GM13977 (cell line): ENCODE results near the gene LTBP3.
"Not testable (repeated sequence)": the region's sequence is repeated elsewhere in the genome, so short reads cannot be mapped to it uniquely, and the experiment has no call there.

Source experiments
- DNase-seq: peaks from one replicate; pipeline ENCODE4 v3.0.0; 2012; ENCODE audit warnings: low spot score
- in situ Hi-C: fragments of 300-500 bp; cut with MboI; formaldehyde crosslinking; loops from one replicate; pipeline ENCODE4 v1.12.0; 2022; ENCODE audit warnings: low sequenced_read_pairs, low pct_unique_long_range_greater_than_20kb, mixed read lengths, inconsistent platforms; ENCODE audit not compliant: unreplicated experiment
- TF ChIP-seq, protein P1 (sequence below): IDR thresholded peaks from 2 replicates; pipeline ENCODE4 v1.5.1; 2012; ENCODE audit warnings: mild to moderate bottlenecking, control low read depth; ENCODE audit not compliant: insufficient read depth; ENCODE audit errors: extremely low read depth, missing control alignments

Gene LTBP3

DNA sequence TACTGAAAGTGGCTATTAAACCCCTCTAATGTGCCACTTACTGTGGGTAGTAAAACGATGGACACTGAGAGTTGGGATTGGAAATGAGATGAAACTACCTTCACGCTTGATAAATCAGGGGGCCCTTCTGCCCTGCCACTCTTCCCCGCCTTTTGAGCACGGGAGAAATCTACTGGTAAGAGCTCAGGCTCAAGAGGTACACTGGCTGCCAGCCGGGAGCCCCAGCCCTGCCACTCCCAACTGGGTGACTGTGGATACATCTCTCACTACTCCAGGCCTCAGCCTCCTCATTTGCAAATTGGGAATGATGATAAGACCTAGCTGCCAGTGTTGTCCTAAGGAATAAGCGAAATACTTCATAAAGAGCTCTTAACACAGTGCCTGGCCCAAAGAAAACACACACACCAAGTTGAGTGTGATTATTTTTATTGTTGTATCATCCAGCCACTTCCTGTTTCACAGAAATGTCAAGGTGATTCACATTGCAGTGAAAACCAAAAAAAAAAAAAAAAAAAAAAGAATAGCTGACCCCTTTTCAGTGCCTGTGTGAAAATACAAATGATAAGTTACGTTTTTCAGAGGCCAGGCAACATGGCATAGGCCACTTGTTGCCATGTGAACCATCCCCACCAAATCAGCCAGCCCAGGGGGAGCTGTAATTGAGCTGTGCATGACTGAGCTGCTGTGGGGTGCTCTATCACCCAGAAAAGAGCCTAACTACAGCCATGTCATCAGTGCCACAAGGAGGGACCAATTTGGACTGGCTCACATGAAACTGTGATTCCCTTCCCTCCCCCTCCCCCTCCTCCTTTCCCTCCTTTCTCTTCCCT, 7.7 kb upstream of the LTBP3 start:
- TF ChIP-seq, protein P1, sequence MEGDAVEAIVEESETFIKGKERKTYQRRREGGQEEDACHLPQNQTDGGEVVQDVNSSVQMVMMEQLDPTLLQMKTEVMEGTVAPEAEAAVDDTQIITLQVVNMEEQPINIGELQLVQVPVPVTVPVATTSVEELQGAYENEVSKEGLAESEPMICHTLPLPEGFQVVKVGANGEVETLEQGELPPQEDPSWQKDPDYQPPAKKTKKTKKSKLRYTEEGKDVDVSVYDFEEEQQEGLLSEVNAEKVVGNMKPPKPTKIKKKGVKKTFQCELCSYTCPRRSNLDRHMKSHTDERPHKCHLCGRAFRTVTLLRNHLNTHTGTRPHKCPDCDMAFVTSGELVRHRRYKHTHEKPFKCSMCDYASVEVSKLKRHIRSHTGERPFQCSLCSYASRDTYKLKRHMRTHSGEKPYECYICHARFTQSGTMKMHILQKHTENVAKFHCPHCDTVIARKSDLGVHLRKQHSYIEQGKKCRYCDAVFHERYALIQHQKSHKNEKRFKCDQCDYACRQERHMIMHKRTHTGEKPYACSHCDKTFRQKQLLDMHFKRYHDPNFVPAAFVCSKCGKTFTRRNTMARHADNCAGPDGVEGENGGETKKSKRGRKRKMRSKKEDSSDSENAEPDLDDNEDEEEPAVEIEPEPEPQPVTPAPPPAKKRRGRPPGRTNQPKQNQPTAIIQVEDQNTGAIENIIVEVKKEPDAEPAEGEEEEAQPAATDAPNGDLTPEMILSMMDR, result no peak
- in situ Hi-C loops, result no loop called here
- DNase-seq, result no peak

DNA sequence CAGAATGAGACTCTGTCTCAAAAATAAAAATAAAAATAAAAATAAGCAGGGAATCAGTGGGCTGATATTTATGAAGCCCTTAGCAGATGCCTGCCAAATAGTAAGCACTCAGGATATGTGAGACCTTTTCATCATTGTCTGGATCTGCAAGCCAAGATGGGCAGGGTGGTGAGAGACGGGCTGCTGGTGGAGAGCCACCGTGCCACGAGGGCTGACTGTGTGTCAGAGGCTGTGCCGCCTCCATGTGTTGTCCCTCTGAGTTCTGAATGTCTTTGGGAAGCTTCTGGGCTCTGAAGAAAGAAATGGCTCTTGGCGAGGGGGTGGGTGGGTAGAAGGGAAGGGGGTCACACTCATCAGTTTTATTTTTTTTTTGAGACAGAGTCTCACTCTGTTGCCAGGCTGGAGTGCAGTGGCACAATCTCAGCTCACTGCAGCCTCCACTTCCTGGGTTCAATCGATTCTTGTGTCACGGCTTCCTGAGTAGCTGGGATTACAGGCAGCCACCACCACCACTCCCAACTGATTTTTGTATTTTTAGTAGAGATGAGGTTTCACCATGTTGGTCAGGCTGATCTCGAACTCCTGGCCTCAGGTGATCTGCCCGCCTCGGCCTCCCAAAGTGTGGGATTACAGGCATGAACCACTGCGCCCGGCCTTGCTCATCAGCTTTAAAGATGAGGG, 6.9 kb upstream of the LTBP3 start:
- in situ Hi-C loops, DNase-seq: not testable (repeated sequence)

GRCh38 chr11:65563601-65564000, 5.4 kb upstream of the LTBP3 start:
- in situ Hi-C loops, result no loop called here
- TF ChIP-seq, protein P1, result no peak
- no peak for DNase-seq

- TF ChIP-seq, protein P1, result no peak
- DNase-seq, result no peak
- in situ Hi-C loops, result no loop called here
Observed at GRCh38 chr11:65562788-65563187, 4.6 kb upstream of the LTBP3 start.

GRCh38 chr11:65562020-65562419, 3.9 kb upstream of the LTBP3 start:
- DNase-seq, result no peak
- in situ Hi-C loops, result no loop called here
- TF ChIP-seq, protein P1, result no peak

DNA sequence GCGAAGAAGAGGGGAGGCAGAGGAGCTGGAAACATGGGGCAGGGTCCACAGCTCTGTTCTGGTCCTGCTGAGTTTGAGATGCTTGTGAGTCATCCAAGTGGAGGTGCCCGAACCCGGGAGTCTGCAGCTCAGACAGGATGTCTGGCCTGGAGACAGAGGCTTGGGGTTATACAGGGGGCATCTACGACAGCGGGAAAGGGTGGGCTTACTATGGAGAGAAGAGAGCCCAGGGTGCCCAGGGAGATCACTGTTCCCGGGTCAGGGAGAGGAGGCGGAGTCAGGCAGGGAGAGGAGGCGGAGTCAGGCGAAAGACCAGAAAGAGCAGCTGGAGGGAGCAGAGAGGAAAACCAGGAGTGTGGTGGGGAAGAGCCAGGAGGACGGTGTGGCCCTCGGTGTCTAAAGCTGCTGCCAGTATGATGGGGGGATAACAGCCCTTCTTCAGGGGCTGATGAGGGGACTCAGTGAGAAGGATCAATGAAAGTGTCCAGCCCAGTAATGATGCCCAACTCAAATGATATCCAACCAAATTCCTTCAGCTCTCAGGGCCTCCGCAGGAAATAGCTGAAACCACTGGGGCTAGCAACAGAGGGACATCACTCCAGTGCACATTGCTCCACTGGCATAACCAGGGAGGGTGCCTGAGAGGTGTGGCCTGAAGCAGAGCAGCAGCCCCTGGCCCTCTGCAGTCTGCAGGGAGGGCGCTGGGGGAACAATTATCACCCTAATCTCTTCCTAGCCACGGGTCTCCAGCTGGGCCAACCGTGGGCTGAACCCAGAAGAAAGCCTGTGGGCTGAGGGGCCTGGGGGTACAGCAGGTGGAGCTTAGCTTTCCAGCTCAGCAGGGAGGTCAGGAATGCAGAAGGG, 2.6 kb upstream of the LTBP3 start:
- TF ChIP-seq, protein P1, result no peak
- in situ Hi-C loops, result no loop called here
- no peak for DNase-seq
